ENCODE results near the gene PPP4C.
"Not testable (repeated sequence)": the region's sequence is repeated elsewhere in the genome, so short reads cannot be mapped to it uniquely, and the experiment has no call there.

Gene PPP4C

DNA sequence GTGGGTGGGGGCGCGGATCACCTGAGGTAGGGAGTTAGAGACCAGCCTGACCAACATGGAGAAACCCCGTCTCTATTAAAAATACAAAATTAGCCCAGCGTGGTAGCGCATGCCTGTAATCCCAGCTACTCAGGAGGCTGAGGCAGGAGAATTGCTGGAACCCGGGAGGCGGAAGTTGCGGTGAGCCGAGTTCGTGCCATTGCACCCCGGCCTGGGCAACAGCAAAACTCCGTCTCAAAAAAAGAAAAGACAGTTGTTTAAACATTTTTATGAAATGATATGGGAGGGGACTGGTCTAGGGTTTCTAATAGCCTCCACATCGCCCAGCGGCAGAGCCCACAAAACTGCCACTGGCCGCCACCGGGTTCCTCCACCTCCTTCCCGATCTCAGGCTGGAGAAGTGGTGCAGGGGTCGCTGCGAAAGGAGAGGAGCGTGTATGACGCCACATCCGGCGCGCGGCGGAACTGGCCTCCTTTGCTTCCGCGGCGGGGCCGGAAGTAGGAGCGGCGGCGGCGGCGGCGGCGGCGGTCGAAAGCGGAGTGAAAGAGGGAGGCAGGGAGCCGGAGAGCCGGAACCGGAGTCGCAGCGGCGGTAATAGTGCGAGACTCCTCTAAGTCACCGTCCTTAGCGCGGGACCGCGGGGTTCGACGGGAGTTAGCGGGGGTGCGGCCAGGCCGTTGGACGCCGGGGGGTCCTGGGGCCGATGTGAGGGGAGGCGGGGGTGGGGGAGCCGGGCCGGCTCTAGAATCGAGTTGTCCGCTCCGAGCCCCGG is at the start of gene PPP4C:
PPP4C (plus strand) TSS at position 492 of the 773 bp plus-strand sequence. CDS start 384 bp downstream, outside the sequence.
- peak in 50 of 51 donors; percentile 7 to 91 (median 76) for DNase-seq

DNA sequence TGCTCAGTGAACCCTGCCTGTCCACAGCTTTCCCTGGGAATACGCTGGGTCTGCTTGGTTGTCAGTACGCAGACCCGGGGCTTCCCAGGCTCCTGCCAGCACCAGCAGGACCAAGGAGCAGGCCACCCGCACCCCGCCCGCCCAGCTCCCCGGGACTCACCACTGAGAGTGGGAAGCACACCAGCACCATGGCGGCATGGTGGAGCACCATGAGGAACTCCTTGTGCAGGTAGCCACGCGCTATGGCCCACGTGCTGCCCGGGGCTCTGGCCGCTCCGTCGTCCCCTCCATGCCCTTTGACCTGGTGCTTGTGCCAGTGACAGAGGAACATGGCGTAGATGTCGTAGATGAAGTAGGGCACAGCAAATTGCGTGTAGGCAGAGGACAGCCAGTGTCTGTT is 49.3 kb upstream of the PPP4C start:
- no peak for DNase-seq

DNA sequence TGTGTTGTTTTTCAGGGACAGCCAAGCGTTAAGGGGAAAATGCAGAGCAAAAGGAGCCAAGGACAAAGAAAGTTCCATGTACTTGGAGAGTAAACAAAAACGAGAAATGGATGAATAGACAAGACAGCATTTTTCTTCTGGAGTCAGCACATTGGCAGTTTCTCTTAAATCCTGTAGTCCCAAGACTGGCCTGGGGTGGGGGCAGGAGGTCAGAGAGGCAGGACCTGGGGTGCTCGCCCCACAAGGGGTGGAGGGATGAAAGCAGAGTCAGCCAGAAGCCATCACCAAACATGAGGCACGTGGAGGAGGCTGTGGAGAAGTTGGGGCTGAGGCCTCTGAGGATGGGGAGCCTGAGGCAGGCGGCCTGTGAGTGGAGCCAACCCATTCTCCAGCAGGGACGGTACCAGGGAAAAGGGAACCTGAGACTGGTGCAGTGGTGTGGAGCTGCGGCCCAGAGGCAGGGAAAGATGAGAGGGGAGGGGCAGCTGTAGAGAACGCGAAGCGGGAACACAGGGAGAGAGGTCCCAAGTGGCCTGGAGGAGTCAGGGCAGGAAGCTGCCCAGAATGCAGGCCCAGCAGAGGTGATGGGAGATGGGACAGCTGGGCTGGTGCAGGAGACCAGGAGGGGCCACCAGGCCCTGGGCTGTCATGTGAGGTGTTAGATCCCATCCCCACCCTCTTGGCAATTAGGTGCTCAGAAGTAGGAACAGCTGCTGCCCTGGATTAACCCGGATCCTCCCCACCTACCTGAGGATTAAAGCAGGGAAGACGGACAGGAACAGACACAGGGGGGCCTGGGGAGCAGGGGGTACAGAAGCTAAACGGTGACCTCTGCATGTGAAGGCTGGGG is 48.0 kb upstream of the PPP4C start:
- no peak for DNase-seq

DNA sequence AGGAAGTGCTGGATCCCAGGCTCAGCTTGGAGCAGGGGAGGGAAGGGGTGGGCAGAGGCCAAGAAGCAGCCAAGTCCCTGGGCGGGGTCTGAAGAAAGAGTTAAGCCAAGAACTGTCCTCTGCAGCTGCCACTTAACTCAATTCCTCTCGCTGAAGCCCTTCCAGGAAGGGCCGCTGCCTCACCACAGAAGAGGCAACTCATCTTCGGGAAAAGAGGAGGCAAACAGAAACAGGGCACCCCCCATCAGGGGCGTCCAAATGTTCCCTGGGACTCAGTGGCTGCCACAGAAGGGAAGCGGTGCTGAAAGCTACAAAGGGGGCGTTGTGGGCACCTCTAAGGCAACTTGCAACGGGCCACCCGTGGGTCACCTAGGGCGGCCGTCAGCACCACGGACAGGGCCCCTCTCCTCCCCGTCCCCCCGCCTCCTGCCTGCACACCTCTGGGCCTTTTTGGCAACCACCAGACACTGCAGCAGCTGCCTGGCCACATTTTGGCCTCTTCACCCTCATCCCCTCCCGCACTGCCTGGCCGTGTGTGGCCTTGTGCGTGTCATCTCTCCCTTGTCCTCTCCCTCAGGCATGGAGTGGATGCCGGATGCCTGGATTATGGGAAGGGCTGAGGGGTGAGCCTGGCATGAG is 47.2 kb upstream of the PPP4C start:
- no peak for DNase-seq

DNA sequence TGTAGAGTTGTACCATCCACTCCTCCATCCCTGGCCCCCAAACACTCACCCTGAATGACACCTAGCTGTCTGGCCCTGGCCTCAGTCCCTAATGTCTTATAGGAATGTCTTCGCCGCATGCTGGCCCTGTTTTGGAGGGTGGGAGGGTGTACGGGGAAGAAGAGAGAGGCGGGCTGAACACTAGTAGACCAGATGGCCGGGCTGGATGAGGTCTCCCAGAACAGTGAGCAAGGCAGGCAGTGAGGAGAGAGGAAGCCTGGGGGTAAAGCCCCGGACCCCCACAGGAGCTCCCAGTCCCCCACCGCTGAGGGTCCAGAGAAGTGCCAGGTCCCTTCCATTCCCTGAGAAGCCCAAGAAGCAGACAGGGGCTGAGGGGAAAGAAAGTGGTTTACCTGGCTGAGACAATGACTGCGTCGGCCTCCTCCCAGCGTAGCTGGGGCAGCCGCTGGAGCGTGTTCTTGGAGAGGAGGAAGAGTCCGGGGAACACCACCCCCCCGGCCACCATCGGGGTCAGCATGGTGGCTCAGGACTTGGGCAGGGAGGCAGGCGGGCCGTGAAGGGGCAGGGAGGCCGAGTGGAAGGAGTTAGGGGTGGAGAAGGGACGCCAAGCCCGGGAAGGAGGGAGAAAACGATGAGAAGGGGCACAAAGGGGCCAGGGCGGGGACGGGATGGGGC is 45.6 kb upstream of the PPP4C start:
- peak in 1 of 51 donors; percentile 11 for DNase-seq

DNA sequence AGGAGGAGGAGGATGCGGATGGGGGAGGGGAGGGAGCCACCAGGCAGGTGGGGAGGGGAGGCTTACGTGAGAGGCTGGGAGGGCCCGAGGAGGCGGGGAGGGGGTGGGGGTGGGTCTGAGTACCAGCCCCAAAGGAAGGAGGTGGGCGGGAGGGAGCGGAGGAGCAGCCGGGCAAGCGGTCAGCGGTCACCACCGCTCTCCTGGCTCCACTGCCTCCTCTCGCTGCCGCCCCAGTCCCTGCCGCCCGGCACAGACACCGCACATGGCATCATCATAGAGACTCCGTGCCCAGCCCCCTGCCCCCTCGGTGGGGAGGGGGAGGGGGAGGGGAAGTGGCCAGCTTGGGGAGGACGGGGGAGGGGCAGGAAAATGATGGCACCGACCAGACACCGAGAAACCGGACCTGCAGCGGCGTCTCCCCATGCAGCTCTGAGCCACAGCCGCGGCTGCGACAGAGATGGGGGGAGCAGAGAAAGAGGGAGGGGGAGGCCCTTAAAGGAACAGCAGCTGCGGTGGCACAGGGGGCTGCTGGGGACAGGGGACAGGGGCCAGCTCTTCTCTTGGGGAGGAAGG is 44.9 kb upstream of the PPP4C start, which contains the start of gene TLCD3B:
TLCD3B (minus strand) TSS at position 431 of the 573 bp plus-strand sequence. CDS start 744 bp downstream, outside the sequence.
- peak in 14 of 51 donors; percentile 16 to 63 (median 38) for DNase-seq

DNA sequence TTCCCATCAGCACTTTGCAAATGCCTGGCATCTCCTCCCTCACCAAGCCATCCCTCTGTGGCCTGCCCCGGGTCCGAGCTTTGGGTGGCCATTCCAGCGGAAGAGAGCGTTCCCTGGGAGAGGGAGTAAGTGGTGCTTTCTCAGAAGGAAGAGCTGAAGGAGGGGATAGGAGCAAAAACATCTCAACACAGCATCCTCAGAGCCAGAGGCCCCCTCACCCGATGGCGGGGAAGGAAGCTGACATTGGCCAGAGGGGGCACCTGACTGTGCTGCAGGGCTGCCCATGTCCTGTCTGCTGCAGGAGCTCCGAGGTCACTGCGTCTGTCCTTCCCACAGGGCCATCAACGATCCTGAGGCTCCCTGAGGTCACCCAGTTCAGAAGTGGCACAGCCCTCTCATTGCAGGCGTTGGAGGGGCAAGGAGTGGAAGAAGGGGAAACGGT is 44.3 kb upstream of the PPP4C start:
- peak in 1 of 51 donors; percentile 35 for DNase-seq

DNA sequence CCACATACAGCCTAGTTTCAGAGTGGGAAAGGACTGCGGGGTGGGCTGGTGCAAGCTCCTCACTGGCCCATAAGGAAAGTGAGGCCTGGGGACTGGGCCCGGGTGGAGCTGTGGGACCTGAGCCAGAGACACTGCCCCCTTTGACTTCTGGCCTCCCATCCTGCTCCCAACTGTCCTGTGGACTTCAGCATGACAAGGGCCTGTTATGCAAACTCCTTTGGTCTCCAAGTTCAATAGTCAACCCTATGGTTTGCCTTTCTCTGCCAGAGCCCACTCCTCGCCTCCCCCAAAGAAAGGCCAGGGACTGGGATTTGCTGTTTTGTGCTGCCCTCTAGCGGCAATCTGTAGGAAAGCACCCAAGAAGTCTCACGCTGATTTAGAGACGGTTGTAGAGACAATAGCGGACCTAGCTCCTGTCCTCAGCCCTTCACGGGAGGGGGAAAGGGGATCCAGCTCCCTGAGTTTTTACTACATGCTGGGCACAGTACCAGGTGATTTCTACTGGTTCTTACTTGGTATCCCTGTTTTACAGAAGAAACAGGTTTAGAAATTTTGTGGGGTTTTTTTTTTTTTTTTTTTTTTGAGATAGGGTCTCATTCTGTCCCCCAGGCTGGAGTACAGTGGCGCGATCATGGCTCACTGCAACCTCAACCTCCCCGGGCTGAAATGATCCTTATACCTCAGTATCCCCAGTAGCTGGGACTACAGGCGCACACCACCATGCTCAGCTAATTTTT is 43.5 kb upstream of the PPP4C start:
- peak in 31 of 51 donors; percentile 6 to 68 (median 33) for DNase-seq

DNA sequence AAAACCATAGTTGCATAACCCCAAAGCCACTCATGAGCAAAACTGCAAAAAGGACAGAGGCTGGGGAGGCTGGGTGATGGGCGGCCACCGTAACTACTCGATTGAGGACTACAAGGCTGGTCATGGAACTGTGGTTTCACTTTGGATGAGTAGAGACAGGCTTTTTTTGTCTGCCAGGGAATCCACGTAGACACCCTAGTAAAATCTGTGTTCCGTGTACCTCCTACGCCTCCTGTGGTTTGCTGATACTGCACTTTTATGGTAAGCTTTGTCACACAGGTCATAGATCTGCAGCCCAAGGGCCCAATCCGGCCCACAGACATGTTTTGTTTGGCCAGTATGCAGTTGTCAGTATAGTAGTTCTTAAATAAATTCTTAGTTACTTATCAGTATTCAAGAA is 42.5 kb upstream of the PPP4C start:
- DNase-seq = no peak

DNA sequence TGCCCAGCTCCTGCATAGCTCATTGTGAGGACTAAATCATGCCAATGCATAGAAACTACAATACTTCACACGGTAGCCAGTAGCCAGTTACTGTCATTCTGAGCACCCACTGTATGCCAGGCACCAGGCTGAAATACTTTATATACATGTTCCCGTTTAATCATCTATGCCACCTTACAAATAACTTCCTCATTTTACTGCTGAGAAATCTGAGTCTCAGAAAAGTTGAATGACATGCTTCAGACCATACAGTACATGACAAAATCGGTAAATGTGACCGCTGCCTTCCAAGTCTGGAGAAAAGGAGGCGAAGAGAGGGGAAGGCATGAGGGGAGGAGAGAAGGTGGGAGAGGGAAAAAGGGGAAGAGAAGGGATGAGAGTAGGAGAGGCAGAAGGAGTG is 35.6 kb upstream of the PPP4C start:
- DNase-seq = no peak

DNA sequence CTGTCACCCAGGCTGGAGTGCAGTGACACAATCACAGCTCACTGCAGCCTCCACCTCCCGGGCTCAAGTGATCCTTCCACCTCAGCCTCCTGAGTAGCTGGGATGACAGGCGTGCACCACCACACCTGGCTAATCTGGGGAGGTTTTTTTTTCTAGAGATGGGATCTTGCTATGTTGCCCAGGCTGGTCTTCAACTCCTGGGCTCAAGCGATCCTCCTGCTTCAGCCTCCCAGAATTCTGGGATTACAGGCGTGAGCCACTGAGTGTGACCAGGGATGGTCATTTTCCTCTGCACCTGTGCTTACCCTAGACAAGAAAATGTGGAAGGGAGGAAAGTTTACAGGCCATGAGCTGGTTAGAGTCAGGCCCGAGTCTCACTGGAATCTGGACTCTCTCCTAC is 35.1 kb upstream of the PPP4C start:
- DNase-seq = not testable (repeated sequence)

DNA sequence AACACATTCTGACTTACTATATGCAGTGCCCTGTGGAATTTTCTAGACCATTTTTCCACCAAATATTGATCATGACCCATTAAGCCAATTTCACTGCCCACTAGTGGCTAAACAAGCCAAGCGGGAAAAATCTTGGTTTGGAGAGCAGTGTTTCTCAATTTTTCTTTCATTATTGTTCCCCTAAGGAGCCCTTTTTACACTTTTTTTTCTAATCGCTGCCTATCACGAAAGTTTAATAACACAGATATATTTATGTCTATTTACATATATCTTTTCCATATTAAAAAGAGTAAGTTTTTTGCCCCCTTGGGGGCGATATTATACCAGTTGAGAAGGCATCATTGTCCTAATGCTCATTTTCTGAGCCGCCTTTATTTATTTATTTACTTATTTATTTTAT is 34.0 kb upstream of the PPP4C start:
- no peak for DNase-seq

DNA sequence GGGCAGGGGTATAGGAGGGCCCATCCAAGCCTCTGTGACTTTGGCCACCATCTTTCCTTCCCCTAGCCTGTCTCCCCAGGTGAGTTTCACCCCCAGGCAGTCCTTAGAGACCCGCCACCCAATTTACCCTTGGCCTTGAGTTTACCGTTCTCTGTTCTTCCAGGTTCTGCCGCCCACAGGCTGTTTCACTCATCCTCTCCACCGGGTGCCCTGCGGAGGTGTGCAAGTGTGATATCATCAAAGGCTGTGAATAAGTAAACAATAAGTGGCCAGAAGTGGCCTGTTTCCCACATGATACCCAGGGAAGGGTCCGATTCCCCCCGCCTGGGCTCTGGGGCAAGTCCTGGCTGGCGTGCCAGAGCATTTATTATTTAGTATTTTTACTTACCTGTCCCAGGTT is 29.6 kb upstream of the PPP4C start:
- DNase-seq = no peak

DNA sequence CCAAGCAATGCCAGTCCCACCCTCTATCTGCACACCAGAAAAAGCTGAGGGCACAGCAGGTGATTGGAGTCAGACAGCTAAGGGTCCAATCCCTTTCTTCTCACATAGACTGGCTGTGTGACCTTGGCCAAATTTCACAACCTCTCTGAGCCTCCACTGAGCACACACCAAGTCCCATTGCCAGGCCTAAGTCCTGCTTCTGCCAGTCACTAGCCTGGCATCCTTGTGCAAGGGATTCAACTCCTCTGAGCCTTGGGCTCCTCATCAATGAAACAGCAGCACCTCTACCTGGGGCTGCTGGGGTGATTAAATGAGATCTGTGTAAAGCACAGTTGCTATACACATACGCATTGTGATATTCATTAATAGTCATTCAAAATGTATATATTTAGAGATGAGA is 29.2 kb upstream of the PPP4C start:
- DNase-seq = no peak

DNA sequence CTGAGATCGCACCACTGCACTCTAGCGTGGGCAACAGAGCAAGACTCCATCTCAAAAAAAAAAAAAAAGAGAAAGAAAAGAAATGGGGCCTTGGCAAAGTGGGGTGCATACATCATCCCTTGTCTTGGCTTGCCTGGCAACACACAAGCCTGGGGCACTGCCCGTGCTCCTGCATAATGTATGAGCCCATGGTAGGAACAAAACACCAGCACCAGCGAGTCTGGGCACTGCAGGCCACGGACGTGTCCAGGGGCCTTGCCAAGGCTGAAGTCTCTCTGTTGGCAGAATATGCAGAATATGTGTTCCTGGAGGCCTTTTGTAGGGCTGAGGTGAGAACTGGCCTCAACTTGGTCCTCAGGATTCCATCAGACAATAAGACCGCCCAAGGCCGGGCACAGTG is 25.9 kb upstream of the PPP4C start:
- peak in 35 of 51 donors; percentile 12 to 87 (median 56) for DNase-seq

DNA sequence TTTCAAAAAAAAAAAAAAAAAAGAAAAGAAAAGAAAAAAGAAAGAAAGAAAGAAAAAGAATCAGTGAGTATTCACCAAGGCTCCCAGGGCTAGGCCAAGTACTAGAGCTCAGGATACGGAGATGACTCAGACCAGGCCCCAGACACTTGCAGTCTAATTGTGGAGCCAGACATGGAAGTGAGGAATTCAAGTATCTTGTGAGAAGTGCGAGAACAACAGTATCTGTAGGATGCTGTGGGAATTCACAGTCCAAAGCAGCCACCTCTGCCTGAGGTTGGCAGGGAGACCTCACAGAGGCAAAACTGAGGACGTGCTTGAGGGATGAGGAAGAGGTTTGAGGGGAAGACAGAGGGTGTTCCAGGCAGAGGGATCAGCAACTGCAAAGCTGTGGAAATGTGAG is 24.3 kb upstream of the PPP4C start:
- no peak for DNase-seq

DNA sequence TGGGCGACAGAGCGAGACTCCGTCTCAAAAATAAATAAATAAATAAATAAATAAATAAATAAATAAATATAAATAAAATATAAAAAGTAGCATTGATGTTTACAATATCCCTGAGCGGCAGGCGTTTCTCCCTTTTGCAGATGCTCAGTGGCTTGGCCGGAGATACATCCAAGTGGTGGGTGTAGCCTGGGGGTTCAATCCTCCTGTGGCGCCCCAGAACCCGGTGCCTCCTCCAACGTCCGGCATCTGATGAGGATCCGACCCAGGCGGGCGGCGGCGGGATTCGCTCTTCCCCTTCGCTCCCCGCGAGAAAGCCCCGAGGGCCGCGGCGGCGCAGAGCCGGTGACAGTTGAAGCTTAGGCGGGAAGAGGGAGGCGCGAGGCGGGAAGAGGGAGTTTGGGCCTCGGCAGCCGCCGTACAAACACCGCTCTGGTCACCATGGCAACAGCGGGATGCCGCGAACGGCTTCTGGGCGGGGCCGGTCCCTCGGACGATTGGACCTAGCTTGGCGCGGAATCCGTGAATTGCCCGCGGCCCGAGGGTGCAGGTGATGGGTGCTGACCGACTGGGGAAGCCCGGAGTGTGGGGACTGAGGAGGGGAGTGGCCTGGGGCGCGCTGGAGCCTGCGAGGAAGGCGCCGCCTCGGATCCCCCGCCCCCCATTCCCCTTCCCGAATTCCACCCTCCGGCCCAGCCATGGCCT is 23.0 kb upstream of the PPP4C start:
- DNase-seq = peak in 50 of 51 donors; percentile 44 to 91 (median 78)

DNA sequence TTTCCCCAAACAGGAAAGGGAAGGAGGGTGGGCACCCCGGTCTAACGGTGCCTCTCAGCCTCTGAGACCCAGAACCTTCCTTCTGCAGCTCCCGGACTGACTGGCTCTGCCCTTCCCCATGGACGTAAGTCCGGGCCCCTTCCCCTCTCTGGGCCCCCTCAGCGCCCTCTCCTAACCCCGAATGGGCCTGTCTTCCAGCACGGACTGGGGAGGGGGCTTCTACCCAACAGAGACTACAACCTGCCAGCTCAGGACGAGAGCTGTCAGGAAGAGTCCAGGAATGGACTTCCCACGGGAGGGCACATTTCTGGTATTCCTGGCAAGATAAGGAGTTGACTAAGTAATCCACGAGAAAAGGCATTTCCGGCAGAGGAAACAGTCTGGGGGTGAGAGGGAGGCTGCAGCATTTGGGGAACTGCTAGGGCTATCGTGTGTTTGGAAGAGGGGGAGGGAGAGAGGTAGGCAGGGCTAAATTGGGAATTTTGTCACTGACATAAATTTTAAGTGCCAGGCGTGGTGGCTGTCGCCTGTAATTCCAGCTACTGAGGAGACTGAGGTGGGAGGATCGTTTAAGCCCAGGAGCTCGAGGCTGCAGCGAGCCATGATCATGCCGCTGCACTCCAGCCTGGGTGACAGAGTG is 22.3 kb upstream of the PPP4C start:
- no peak for DNase-seq

DNA sequence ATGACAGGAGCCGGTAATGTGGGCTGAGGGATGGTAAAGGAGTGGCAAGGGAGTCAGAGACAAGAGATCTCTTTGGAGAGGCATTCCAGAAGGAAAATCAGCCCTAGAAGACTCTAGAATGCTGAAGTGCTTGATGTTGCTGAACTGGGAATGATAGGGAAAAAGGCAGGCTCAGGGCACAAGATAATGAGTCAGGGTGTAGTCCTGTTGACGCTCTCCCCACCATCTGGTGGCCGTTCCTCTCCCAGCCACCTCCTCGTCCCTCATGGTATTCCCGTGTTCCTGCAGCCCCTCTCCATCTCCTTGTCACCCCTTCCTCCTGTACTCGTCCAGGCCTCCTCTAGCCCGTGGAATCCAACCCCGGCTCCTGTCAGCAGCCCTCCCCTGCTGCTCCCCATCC is 21.3 kb upstream of the PPP4C start:
- DNase-seq = no peak
